ENCODE measurements around the gene ZNF765. TPM values are rescaled to one million over a fixed set of nuclear protein-coding genes. Genes with fewer than 3 reads are reported as not detected.
"Not testable (repeated sequence)": the region's sequence is repeated elsewhere in the genome, so short reads cannot be mapped to it uniquely, and the experiment has no call there.

ZNF765 gene
- total and polyA plus RNA-seq, 5 donors = 2.5 to 6.2 (median 4.3) TPM

DNA sequence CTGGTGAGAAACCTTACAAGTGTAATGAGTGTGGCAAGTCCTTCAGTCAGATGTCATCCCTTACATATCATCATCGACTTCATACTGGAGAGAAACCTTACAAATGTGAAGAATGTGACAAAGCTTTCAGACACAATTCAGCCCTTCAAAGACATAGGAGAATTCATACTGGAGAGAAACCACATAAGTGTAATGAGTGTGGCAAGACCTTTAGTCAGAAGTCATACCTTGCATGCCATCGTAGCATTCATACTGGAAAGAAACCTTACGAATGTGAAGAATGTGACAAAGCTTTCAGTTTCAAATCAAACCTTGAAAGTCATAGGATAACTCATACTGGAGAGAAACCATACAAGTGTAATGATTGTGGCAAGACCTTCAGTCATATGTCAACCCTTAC lies 13.6 kb upstream of the ZNF765 start:
- DNase-seq (no peak), ATAC-seq (no peak)
- no peaks in the 10 kb centered on the region for H3K4me1 ChIP-seq (ENCODE audit: control insufficient read depth, insufficient read depth, low read length)
- H3K27me3 ChIP-seq (ENCODE audit: control insufficient read depth, insufficient read depth) = no peaks in the 10 kb centered on the region
- H3K4me3 ChIP-seq (ENCODE audit: low read length) = no peak overlapping the region
- no peaks in the 10 kb centered on the region for H3K9me3 ChIP-seq (ENCODE audit: control insufficient read depth, low read length)
- WGBS = 97% methylated on average over 3 of the region's 3 CpGs
- H3K27ac ChIP-seq (ENCODE audit: low read length) = no peak overlapping the region
- intact Hi-C loops (cut with DNase I) = no loop called here

DNA sequence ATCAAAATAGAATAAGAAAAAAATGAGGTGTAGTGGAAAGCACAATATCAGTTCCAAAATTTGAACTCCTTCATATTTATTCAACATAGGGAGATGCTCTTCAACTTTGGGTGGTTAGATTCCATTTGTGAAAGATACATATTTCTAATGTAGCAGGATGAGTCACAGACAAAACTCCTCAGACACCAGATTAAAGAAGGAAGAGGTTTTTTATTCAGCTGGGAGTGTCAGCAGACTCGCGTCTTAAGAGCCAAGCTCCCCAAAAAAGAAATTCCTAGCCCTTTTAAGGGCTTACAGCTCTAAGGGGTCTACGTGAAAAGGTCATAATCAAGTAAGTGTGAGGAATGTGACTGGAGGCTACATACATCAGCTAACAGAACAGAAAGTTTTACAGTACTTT lies 6.8 kb upstream of the ZNF765 start:
- Histone ChIP-seq H3K4me1 (ENCODE audit: control insufficient read depth, insufficient read depth, low read length) (no peaks in the 10 kb centered on the region), H3K27me3 (ENCODE audit: control insufficient read depth, insufficient read depth) (no peaks in the 10 kb centered on the region), H3K9me3 (ENCODE audit: control insufficient read depth, low read length) (no peaks in the 10 kb centered on the region), H3K27ac (ENCODE audit: low read length) (no peak overlapping the region), H3K4me3 (ENCODE audit: low read length) (no peak overlapping the region)
- intact Hi-C loops (cut with DNase I) = no loop called here
- DNase-seq (no peak), ATAC-seq (no peak)
- WGBS = 56% methylated on average over 3 of the region's 3 CpGs

DNA sequence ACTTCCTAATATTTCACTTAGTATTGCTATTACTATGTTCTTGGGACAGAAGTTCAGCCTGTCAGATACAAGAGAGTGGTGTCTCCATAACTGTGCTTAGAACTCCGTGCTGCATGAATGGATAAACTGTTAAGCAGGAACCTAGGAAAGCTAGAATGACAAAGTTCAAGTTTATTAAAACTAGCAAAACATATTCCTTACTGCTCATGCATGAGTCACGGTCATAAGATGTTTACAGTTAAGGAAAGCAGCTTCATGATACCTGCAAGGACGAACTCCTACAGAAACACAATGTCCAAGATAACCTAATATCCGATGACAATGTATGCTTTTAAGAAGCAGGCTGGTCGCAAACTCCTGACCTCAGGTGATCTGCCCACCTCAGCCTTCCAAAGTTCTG lies 6.0 kb upstream of the ZNF765 start:
- DNase-seq = no peak
- H3K27me3 ChIP-seq (ENCODE audit: control insufficient read depth, insufficient read depth) = no peaks in the 10 kb centered on the region
- ATAC-seq = no peak
- H3K4me1 ChIP-seq (ENCODE audit: control insufficient read depth, insufficient read depth, low read length) = no peaks in the 10 kb centered on the region
- no peaks in the 10 kb centered on the region for H3K9me3 ChIP-seq (ENCODE audit: control insufficient read depth, low read length)
- no peak overlapping the region for H3K4me3 ChIP-seq (ENCODE audit: low read length)
- WGBS = 91% methylated on average over 5 of the region's 5 CpGs
- H3K27ac ChIP-seq (ENCODE audit: low read length) = no peak overlapping the region
- intact Hi-C loops (cut with DNase I) = no loop called here

DNA sequence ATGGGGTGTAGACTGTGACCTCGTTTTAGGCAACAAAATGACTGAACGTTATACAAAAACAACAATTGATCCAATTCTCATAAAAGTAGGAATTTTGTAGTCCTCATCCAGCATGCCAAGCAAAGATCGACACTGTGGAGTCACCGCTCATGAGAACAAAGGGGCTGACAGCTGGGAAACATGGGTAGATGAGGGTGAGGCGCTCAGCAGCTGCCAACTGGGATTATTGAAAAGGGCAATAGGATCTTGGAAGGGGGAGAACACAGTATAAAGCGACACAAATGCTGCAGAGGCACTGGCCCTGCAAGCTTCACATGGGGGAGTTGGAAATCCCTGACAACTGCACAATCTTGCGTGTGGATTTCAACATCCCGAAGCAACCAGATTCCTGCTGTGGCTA lies 5.4 kb upstream of the ZNF765 start:
- ATAC-seq (no peak), DNase-seq (no peak)
- intact Hi-C loops (cut with DNase I) = no loop called here
- H3K4me3 ChIP-seq (ENCODE audit: low read length) = no peak overlapping the region
- no peaks in the 10 kb centered on the region for H3K9me3 ChIP-seq (ENCODE audit: control insufficient read depth, low read length)
- H3K4me1 ChIP-seq (ENCODE audit: control insufficient read depth, insufficient read depth, low read length) = no peaks in the 10 kb centered on the region
- no peak overlapping the region for H3K27ac ChIP-seq (ENCODE audit: low read length)
- 80% methylated on average over 8 of the region's 8 CpGs for WGBS
- H3K27me3 ChIP-seq (ENCODE audit: control insufficient read depth, insufficient read depth) = no peaks in the 10 kb centered on the region

DNA sequence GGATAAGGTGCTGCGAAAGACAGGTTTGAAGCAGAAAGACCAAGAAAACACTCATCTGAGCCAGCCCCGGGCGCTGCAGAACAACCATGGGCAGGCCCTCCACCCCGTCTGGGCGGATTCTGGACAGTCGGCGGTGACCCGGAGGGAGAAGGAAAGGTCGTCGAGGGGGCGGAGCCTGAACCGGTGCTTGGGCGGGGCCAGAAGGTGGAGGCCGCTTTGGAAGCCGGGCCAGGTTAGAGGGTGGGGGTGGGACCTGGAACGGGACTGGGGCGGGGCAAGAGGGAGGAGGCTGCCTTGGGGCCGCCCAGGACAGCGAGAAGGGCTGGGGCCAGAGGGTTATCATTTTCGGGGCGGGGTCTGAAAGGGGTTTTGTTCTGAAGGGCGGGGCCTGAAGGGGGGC lies 5.0 kb upstream of the ZNF765 start:
- no peak overlapping the region for H3K27ac ChIP-seq (ENCODE audit: low read length)
- ATAC-seq (no peak), DNase-seq (peak in 1 of 3 donors; percentile 44)
- no peaks in the 10 kb centered on the region for H3K4me1 ChIP-seq (ENCODE audit: control insufficient read depth, insufficient read depth, low read length)
- H3K27me3 ChIP-seq (ENCODE audit: control insufficient read depth, insufficient read depth) = no peaks in the 10 kb centered on the region
- WGBS = 23% methylated on average over 22 of the region's 22 CpGs
- intact Hi-C loops (cut with DNase I) = no loop called here
- H3K9me3 ChIP-seq (ENCODE audit: control insufficient read depth, low read length) = no peaks in the 10 kb centered on the region
- no peak overlapping the region for H3K4me3 ChIP-seq (ENCODE audit: low read length)

DNA sequence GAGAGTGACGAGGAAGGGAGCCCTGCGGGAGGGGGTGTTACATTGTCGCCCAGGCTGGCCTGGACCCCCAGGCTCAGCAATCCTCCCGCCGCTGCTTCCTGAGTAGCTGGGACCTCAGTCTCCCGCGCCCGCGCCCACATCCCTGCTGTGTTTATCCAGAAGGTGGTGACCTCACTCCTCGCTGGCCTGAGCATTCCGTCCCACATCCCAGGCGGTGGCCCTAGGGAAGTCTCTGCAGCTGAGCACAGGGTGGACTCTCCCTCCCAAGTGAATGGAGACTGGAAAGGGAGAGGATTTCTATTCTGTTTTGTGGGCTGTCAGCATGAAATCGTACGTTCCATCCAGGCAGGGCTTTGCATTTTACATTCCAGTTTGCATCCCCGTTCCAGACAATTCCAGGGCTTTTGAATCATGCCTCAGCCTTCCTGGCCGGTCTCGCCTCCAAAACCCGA lies 401 bp upstream of the ZNF765 start:
- DNase-seq (peak; percentile 70 to 83 (median 83)), ATAC-seq (peak; percentile 80 to 82)
- Histone ChIP-seq H3K9me3 (ENCODE audit: control insufficient read depth, low read length) (no peaks in the 10 kb centered on the region), H3K27ac (ENCODE audit: low read length) (peak overlapping the region; percentile 20), H3K4me1 (ENCODE audit: control insufficient read depth, insufficient read depth, low read length) (no peaks in the 10 kb centered on the region), H3K27me3 (ENCODE audit: control insufficient read depth, insufficient read depth) (no peaks in the 10 kb centered on the region), H3K4me3 (ENCODE audit: low read length) (peak overlapping the region; percentile 92)
- 2% methylated on average over 18 of the region's 18 CpGs for WGBS
- intact Hi-C loops (cut with DNase I) = no loop called here

DNA sequence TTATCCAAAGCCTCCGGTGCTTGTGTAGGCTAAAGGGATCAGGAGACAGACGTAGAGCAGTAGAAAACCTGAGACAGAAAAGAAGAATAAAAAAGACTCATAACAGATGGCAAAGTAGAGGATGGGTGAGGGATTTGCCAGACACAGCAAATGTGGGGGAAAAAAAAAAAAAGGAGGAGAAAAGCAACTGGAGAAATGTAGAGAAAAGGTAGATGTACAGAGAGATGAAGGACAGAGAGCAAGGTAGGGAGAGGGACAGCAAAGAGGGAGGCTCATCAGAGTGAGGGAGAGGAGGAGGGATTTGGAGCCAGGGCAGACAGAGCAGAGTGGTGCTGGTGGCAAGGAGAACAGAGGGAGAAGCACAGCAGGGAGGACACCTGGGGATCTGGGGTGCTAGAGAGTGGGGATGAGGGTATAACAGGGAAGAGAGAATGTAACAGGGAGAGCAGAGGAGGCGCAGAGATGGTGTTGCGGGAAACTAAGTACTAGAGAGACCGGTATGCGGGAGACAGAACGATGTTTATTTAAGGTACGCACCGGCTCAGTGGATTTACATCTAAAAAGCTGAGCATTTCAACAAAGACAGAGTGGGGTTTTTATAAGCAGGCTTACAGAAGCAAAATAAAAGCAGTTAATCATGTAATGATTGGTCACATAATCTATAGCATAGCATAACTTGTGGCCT lies 1.0 kb downstream of the ZNF765 start:
- intact Hi-C loops (cut with DNase I) = not testable (repeated sequence)

DNA sequence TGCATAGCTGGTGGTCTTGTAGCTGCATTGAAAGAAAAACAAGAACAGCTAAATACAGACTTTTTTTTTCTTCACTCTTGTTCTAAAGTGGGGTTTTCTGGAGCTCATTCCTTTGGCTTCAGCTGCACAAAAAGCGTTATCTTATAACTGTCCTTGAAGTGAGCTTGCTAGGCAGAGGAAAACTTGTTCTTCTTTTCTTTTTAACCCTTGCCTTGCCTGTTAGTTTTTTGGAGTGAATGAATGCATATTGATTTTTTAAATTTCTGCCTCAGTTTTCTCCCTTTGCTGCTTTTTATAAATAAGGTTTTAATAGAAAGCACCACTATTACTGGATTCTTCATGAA lies 1.5 kb downstream of the ZNF765 start:
- Histone ChIP-seq H3K4me1 (ENCODE audit: control insufficient read depth, insufficient read depth, low read length) (no peaks in the 10 kb centered on the region), H3K27ac (ENCODE audit: low read length) (no peak overlapping the region), H3K9me3 (ENCODE audit: control insufficient read depth, low read length) (no peaks in the 10 kb centered on the region), H3K4me3 (ENCODE audit: low read length) (no peak overlapping the region), H3K27me3 (ENCODE audit: control insufficient read depth, insufficient read depth) (no peaks in the 10 kb centered on the region)
- ATAC-seq (no peak), DNase-seq (no peak)
- intact Hi-C loops (cut with DNase I) = no loop called here
- 6% methylated on average over 1 of the region's 1 CpG for WGBS

More for the DNA sequence above, 1.0 kb downstream of the ZNF765 start:
- WGBS = 10% methylated on average over 9 of the region's 9 CpGs
- H3K27me3 ChIP-seq (ENCODE audit: control insufficient read depth, insufficient read depth); H3K27ac ChIP-seq (ENCODE audit: low read length); H3K9me3 ChIP-seq (ENCODE audit: control insufficient read depth, low read length); ATAC-seq; H3K4me1 ChIP-seq (ENCODE audit: control insufficient read depth, insufficient read depth, low read length); DNase-seq: not testable (repeated sequence)
- H3K4me3 ChIP-seq (ENCODE audit: low read length) = peak overlapping the region; percentile 92

DNA sequence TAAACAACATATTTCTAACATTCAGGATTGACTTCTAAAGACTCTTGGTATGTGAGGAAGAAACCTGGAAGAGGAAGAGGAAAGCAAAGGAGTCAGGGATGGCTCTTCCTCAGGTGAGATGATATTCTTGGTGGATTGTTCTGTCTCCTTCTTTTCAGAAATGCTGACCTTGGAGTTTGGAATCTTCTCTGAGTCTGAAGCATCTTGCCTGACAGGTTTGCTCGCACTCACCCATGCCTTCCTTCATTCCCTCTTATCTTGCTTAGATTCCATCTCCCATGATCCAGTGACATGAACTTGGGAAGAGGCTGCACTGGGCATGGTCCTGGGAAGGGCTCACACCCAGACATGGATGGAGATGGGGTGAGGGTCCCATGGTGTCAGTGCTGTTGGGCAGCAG lies 3.0 kb downstream of the ZNF765 start:
- ATAC-seq; H3K9me3 ChIP-seq (ENCODE audit: control insufficient read depth, low read length); H3K4me1 ChIP-seq (ENCODE audit: control insufficient read depth, insufficient read depth, low read length); H3K4me3 ChIP-seq (ENCODE audit: low read length); intact Hi-C loops (cut with DNase I); DNase-seq; H3K27me3 ChIP-seq (ENCODE audit: control insufficient read depth, insufficient read depth); H3K27ac ChIP-seq (ENCODE audit: low read length): not testable (repeated sequence)
- 90% methylated on average over 1 of the region's 1 CpG for WGBS

DNA sequence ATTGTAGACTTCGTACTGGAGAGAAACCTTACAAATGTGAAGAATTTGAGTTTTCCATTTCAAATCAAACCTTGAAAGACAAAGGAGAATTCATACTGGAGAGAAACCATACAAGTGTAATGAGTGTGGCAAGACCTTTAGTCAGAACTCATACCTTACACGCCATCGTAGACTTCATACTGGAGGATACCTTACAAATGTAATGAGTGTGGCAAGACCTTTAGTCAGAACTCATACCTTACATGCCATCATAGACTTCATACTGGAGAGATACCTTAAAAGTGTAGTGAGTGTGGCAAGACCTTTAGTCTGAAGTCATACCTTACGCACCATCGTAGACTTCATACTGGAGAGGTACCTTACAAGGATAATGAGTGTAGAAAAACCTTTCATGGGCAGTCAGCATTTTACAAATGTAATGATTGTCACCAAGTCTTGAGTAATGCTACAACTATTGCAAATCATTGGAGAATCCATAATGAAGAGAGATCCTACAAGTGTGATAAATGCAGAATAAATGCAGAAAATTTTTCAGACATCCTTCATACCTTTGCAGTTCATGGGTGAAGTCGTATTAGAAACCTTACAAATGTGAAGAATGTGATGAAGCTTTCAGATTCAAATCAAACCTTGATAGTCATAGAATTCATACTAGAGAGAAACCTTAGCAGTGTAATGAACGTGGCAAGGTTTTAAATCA lies 14.7 kb downstream of the ZNF765 start:
- ATAC-seq (no peak), DNase-seq (no peak)
- 93% methylated on average over 7 of the region's 7 CpGs for WGBS
- no peak overlapping the region for H3K4me3 ChIP-seq (ENCODE audit: low read length)
- no peaks in the 10 kb centered on the region for H3K4me1 ChIP-seq (ENCODE audit: control insufficient read depth, insufficient read depth, low read length)
- no peaks in the 10 kb centered on the region for H3K27me3 ChIP-seq (ENCODE audit: control insufficient read depth, insufficient read depth)
- H3K27ac ChIP-seq (ENCODE audit: low read length) = no peak overlapping the region
- intact Hi-C loops (cut with DNase I) = no loop called here
- peaks cover 2% of the 10 kb centered on the region for H3K9me3 ChIP-seq (ENCODE audit: control insufficient read depth, low read length)

DNA sequence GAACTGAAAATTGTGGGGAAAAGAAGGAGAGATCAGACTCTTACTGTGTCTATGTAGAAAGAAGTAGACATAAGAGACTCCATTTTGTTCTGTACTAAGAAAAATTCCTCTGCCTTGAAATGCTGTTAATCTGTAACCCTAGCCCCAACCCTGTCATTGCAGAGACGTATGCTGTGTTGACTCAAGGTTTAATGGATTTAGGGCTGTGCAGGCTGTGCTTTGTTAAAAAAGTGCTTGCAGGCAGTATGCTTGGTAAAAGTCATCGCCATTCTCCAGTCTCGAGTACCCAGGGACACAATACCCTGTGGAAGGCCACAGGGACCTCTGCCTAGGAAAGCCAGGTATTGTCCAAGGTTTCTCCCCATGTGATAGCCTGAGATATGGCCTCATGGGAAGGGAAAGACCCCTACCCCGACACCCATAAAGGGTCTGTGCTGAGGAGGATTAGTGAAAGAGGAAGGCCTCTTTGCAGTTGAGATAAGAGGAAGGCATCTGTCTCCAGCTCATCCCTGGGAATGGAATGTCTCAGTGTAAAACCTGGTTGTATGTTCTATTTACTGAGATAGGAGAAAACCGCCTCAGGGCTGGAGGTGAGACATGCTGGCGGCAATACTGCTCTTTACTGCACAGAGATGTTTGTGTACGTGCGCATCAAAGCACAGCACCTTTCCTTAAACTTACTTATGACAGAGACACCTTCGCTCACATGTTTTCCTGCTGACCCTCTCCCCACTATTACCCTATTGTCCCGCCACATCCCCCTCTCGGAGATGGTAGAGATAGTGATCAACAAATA lies 25.8 kb downstream of the ZNF765 start:
- ATAC-seq = not testable (repeated sequence)
- intact Hi-C loops (cut with DNase I) = loop anchor here in 2 of 4 donors (10.0 kb wide), 2 partner anchors 94 to 324 kb away; no protein-coding TSS in a partner anchor
- WGBS = 61% methylated on average over 11 of the region's 11 CpGs

More for the DNA sequence above, 25.8 kb downstream of the ZNF765 start:
- DNase-seq; H3K9me3 ChIP-seq (ENCODE audit: control insufficient read depth, low read length); H3K4me1 ChIP-seq (ENCODE audit: control insufficient read depth, insufficient read depth, low read length); H3K27me3 ChIP-seq (ENCODE audit: control insufficient read depth, insufficient read depth); H3K27ac ChIP-seq (ENCODE audit: low read length); H3K4me3 ChIP-seq (ENCODE audit: low read length): not testable (repeated sequence)

Measured in right cardiac atrium (tissue), 5 donors.